Caco-2 (cell line): ENCODE results near the gene FAM229A. TPM values are rescaled to one million over a fixed set of nuclear protein-coding genes. Genes with fewer than 3 reads are reported as not detected.

Source experiments
- BruUV-seq: library from RNA; stranded (reverse); fragments of 400-500 nt; replicated peaks from 2 replicates; lab custom pipeline; 2021; lab: Mats Ljungman, UMichigan
- CTCF ChIA-PET: fragments of 300-600 bp; sonication (Branson Sonifier 250); formaldehyde crosslinking; loops from one replicate; lab custom pipeline; 2022; ENCODE audit warnings: antibody characterized with exemption; lab: Charles Lee
- POLR2A ChIA-PET: fragments of 300-600 bp; sonication (Branson Sonifier 250); formaldehyde crosslinking; loops from one replicate; lab custom pipeline; 2022; ENCODE audit warnings: antibody characterized with exemption; lab: Charles Lee
- DNase-seq, 2 experiments: peaks; one replicate each; pipeline versions ENCODE4 v3.0.0 to v3.0.0-alpha.2; 2020 to 2022
- H3K27me3 ChIP-seq: replicated peaks from 2 replicates; pipeline ENCODE4 v1.6.0; 2011; ENCODE audit warnings: low read length; ENCODE audit not compliant: control insufficient read depth, insufficient read depth
- H3K36me3 ChIP-seq: 2 replicates; pipeline ENCODE4 v1.5.1; 2011; ENCODE audit warnings: low read length; ENCODE audit not compliant: control insufficient read depth, insufficient read depth
- H3K4me1 ChIP-seq: fragments of 250-450 bp; sonication (Bioruptor Pico); 2 replicates; pipeline ENCODE4 v1.5.1; 2020; ENCODE audit warnings: mild to moderate bottlenecking
- H3K4me3 ChIP-seq: 2 replicates; pipeline ENCODE4 v1.5.1; 2011; ENCODE audit warnings: low read depth, mild to moderate bottlenecking, control low read depth, low read length
- H3K9me3 ChIP-seq: fragments of 250-450 bp; sonication (Bioruptor Pico); 2 replicates; pipeline ENCODE4 v1.5.1; 2020; ENCODE audit warnings: mild to moderate bottlenecking, moderate library complexity
- H3K27ac Mint-ChIP-seq: one replicate; pipeline ENCODE4 v1.8.0; 2022; ENCODE audit warnings: mixed read lengths; ENCODE audit not compliant: unreplicated experiment
- H3K27me3 Mint-ChIP-seq: one replicate; pipeline ENCODE4 v1.8.0; 2022; ENCODE audit warnings: mixed read lengths; ENCODE audit not compliant: insufficient read depth, unreplicated experiment
- H3K36me3 Mint-ChIP-seq: one replicate; pipeline ENCODE4 v1.8.0; 2022; ENCODE audit warnings: mild to moderate bottlenecking, mixed read lengths; ENCODE audit not compliant: insufficient read depth, unreplicated experiment
- H3K4me1 Mint-ChIP-seq: one replicate; pipeline ENCODE4 v1.8.0; 2022; ENCODE audit warnings: low read depth, mixed read lengths; ENCODE audit not compliant: unreplicated experiment
- H3K4me3 Mint-ChIP-seq: one replicate; pipeline ENCODE4 v1.8.0; 2022; ENCODE audit warnings: mild to moderate bottlenecking, moderate library complexity, mixed read lengths; ENCODE audit not compliant: unreplicated experiment
- H3K9me3 Mint-ChIP-seq: one replicate; pipeline ENCODE4 v1.8.0; 2022; ENCODE audit warnings: mixed read lengths; ENCODE audit not compliant: unreplicated experiment
- intact Hi-C: fragments of 100-400 bp; cut with micrococcal nuclease; formaldehyde crosslinking; loops from one replicate; pipeline ENCODE4 v1.10.0; 2022; ENCODE audit not compliant: unreplicated experiment
- total RNA-seq: library from RNA; stranded (reverse); gene quantifications from 2 replicates; pipeline ENCODE4 v1.2.3, GENCODE V29; 2022
- TF ChIP-seq, protein P1 (sequence below), 2 experiments: fragments of 200-600 bp in 1 of 2; IDR thresholded peaks; 1 replicate in 1 of 2; 2 replicates in 1 of 2; pipeline versions ENCODE4 v1.5.1 to v1.8.0; 2011 to 2022; ENCODE audit warnings: antibody characterized with exemption in 1 of 2, control low read depth in 1 of 2, inconsistent platforms in 1 of 2, low read depth in 1 of 2, low read length in 1 of 2, mild to moderate bottlenecking in 1 of 2, moderate library complexity in 1 of 2; ENCODE audit not compliant: insufficient read depth in 1 of 2, severe bottlenecking in 1 of 2, unreplicated experiment in 1 of 2

Gene FAM229A
- total RNA-seq, 1 experiment from 2014 or later, result 2.6 TPM

DNA sequence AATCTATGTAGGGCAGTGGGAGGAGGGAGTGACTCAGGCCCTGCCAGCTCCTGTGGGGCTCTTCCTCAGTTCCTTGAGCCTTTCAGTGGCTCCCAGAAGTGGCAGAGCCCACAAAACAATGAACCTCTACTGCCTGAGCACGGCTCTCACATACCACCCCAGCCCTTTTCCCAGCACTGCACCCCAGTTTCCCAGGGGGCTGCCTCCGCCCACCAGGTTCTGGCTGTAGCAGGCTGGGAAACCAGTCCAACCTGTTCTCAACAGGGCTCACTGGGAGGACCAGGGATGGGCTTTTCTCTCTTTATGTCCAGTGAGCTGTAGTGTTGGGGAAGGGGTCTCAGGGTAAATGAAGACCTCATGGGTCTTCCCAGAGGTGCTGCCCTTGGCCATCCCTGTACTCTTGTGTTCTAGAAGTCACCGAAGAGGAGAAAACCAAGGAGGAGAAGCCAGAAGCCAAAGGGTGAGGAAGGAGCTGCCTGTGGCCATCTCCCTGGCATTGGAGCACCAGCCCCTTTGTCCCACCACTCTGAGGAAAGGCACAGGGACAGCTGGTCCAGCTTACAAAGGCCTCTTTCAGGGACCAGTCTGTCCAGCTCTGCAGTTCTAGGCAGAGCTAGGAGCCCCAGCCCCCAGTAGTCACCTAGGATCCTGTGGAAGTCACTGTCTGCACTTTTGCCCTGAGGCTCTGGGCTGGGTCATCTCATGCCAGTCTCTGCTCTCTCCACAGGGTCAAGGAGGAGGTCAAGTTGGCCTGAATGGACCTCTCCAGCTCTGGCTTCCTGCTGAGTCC lies 29.8 kb downstream of the FAM229A start:
- Mint-ChIP-seq H3K27ac (peak overlapping the region; percentile 40), H3K4me3 (no peak overlapping the region), H3K9me3 (no peaks in the 10 kb centered on the region), H3K4me1 (peaks cover 21% of the 10 kb centered on the region), H3K27me3 (no peaks in the 10 kb centered on the region), H3K36me3 (peaks cover 83% of the 10 kb centered on the region)
- CTCF ChIA-PET, result no interaction called here
- Histone ChIP-seq H3K27me3 (no peaks in the 10 kb centered on the region), H3K4me1 (peaks cover 22% of the 10 kb centered on the region), H3K9me3 (no peaks in the 10 kb centered on the region), H3K4me3 (no peak overlapping the region), H3K36me3 (peaks cover 2% of the 10 kb centered on the region; the same call in 1 of the 2 replicates)
- peak in 1 of 2 experiments; percentile 40 for DNase-seq
- POLR2A ChIA-PET, result interaction anchor here (1.0 to 1.3 kb wide), 3 partner anchors 10 to 117 kb away, joined by 3 to 6 read pairs (median 3); no protein-coding TSS in a partner anchor
- intact Hi-C loops, result no loop called here
- BruUV-seq, result no TSS peak
- TF ChIP-seq, protein P1, sequence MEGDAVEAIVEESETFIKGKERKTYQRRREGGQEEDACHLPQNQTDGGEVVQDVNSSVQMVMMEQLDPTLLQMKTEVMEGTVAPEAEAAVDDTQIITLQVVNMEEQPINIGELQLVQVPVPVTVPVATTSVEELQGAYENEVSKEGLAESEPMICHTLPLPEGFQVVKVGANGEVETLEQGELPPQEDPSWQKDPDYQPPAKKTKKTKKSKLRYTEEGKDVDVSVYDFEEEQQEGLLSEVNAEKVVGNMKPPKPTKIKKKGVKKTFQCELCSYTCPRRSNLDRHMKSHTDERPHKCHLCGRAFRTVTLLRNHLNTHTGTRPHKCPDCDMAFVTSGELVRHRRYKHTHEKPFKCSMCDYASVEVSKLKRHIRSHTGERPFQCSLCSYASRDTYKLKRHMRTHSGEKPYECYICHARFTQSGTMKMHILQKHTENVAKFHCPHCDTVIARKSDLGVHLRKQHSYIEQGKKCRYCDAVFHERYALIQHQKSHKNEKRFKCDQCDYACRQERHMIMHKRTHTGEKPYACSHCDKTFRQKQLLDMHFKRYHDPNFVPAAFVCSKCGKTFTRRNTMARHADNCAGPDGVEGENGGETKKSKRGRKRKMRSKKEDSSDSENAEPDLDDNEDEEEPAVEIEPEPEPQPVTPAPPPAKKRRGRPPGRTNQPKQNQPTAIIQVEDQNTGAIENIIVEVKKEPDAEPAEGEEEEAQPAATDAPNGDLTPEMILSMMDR (IDR thresholded peaks at IDR 0.05; ENCODE audit: insufficient read depth in 1 of 2, low read depth in 1 of 2, low read length in 1 of 2, severe bottlenecking in 1 of 2, unreplicated experiment in 1 of 2), result no peak

DNA sequence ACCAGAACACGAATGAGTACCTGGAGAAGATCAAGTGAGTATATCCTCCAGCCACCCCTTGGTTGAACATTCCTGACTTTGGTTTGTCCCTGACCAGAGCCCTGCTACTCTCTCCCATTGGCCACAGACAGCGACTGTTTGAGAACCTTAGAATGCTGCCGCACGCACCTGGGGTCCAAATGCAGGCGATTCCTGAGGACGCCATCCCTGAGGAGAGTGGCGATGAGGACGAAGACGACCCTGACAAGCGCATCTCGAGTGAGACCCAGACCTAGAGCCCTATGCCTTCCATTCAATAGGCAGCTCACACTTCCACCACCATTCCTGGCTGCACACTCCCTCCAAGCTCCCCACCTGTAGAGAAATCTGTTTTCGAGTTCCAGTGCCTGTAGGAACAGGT lies 30.7 kb downstream of the FAM229A start:
- POLR2A ChIA-PET, result interaction anchor here (1.0 to 1.3 kb wide), 4 partner anchors 10 to 116 kb away, joined by 3 to 6 read pairs (median 4); no protein-coding TSS in a partner anchor
- no TSS peak for BruUV-seq
- Mint-ChIP-seq H3K9me3 (no peaks in the 10 kb centered on the region), H3K36me3 (peaks cover 82% of the 10 kb centered on the region), H3K27me3 (no peaks in the 10 kb centered on the region), H3K27ac (peak overlapping the region; percentile 40), H3K4me3 (no peak overlapping the region), H3K4me1 (peaks cover 21% of the 10 kb centered on the region)
- Histone ChIP-seq H3K36me3 (peaks cover 3% of the 10 kb centered on the region; the same call in 1 of the 2 replicates), H3K4me1 (peaks cover 22% of the 10 kb centered on the region), H3K27me3 (no peaks in the 10 kb centered on the region), H3K4me3 (no peak overlapping the region), H3K9me3 (no peaks in the 10 kb centered on the region)
- no peak for DNase-seq
- CTCF ChIA-PET, result no interaction called here
- TF ChIP-seq, protein P1 (IDR thresholded peaks at IDR 0.05; ENCODE audit: insufficient read depth in 1 of 2, low read depth in 1 of 2, low read length in 1 of 2, severe bottlenecking in 1 of 2, unreplicated experiment in 1 of 2), result no peak
- intact Hi-C loops, result no loop called here

DNA sequence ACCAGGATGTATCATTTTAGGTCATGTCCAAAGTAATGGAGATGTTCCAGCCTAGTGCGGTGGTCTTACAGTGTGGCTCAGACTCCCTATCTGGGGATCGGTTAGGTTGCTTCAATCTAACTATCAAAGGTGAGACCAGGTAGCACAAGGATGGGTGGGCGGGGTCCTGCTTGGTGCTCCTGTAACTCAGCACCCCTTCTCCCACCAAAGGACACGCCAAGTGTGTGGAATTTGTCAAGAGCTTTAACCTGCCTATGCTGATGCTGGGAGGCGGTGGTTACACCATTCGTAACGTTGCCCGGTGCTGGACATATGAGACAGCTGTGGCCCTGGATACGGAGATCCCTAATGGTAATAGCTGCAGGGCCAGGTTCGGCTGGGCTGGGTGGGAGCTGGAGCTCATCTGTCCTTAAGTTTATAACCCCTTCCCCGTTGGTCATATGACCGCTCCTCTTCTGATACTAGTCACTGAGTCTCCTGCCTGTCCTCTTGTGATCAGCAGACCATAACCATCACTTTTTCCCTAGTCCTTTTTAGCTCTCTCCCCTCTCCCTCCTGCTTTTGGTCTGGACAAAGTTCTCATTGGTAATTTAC lies 31.6 kb downstream of the FAM229A start:
- no peak overlapping the region for H3K4me3 Mint-ChIP-seq
- H3K9me3 Mint-ChIP-seq, result no peaks in the 10 kb centered on the region
- H3K4me1 Mint-ChIP-seq, result peaks cover 21% of the 10 kb centered on the region
- no peak for DNase-seq
- H3K4me3 ChIP-seq, result no peak overlapping the region
- H3K27ac Mint-ChIP-seq, result no peak overlapping the region
- H3K4me1 ChIP-seq, result peaks cover 22% of the 10 kb centered on the region
- intact Hi-C loops, result no loop called here
- CTCF ChIA-PET, result no interaction called here
- POLR2A ChIA-PET, result interaction anchor here (1.1 kb wide), 1 partner anchor 9 kb away, joined by 4 read pairs; no protein-coding TSS in a partner anchor
- H3K27me3 Mint-ChIP-seq, result no peaks in the 10 kb centered on the region
- peaks cover 73% of the 10 kb centered on the region for H3K36me3 Mint-ChIP-seq
- H3K27me3 ChIP-seq, result no peaks in the 10 kb centered on the region
- TF ChIP-seq, protein P1 (IDR thresholded peaks at IDR 0.05; ENCODE audit: insufficient read depth in 1 of 2, low read depth in 1 of 2, low read length in 1 of 2, severe bottlenecking in 1 of 2, unreplicated experiment in 1 of 2), result no peak
- H3K36me3 ChIP-seq, result peaks cover 3% of the 10 kb centered on the region; the same call in 1 of the 2 replicates
- H3K9me3 ChIP-seq, result no peaks in the 10 kb centered on the region
- BruUV-seq, result no TSS peak
